ENCODE results near the gene USP37. TPM values are rescaled to one million over a fixed set of nuclear protein-coding genes. Genes with fewer than 3 reads are reported as not detected.

USP37 gene
- total and polyA plus RNA-seq, 2 of the 13 experiments (the other 11 are each of a cell fraction or from before 2014, with no cell fraction given), result 6.5 to 30.6 TPM

DNA sequence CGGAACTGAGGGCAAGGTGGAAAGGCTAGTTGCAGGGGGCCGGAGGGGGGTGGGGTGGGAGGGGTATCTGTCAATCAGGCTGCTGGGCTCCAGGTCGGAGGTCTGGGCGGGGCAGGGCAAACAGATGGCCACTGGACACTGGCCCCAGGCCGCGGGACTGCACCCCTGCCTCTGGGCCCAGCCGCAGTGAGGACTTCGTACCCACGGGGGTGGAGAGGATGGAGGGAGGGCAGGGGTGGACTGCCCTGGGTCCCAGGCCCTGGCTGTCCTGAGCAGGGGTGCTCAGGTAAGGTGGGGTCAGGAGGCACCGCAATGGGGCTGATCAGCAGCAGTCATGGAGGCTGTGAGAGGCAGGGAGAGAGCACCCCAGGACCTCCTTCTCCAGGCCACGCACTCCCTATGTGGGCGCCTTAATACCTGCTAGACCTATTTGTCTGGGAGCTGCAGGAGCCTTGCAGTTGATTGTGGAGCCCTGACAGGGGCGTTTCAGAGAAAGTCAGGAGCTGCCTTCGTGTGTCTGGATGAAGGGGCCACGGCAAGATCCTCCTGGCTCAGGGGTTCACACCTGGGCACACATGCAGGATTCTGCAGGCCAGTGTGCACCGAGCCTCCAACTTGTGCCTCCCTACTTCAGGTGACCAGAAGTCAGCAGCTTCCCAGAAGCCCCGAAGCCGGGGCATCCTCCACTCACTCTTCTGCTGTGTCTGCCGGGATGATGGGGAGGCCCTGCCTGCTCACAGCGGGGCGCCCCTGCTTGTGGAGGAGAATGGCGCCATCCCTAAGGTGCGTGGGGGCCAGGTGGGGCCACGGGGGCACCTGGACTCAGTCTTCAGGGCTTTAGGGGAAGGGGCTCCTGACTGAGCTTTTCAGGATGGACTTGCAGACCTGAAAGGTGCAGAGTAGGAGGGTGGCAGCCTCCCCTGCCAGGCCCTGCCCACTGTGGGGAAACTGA is 166.9 kb downstream of the USP37 start (continued):
- TF ChIP-seq, protein P1, sequence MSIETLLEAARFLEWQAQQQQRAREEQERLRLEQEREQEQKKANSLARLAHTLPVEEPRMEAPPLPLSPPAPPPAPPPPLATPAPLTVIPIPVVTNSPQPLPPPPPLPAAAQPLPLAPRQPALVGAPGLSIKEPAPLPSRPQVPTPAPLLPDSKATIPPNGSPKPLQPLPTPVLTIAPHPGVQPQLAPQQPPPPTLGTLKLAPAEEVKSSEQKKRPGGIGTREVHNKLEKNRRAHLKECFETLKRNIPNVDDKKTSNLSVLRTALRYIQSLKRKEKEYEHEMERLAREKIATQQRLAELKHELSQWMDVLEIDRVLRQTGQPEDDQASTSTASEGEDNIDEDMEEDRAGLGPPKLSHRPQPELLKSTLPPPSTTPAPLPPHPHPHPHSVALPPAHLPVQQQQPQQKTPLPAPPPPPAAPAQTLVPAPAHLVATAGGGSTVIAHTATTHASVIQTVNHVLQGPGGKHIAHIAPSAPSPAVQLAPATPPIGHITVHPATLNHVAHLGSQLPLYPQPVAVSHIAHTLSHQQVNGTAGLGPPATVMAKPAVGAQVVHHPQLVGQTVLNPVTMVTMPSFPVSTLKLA (IDR thresholded peaks at IDR 0.05), result no peak
- TF ChIP-seq MEIS1 (CRISPR knock-in tag; IDR thresholded peaks at IDR 0.05; ENCODE audit: borderline replicate concordance) (peak; percentile 98; the same call in 1 of the 2 replicates), ZNF550 (CRISPR knock-in tag; IDR thresholded peaks at IDR 0.05; ENCODE audit: borderline replicate concordance) (no peak), PCBP2 (optimal IDR thresholded peaks at IDR 0.05; ENCODE audit: low read depth, low read length, poor library complexity, severe bottlenecking) (no peak), ZNF143 (CRISPR knock-in tag; IDR thresholded peaks at IDR 0.05) (peak; percentile 1; the same call in 1 of the 2 replicates), ATF7-NPFF (CRISPR knock-in tag; IDR thresholded peaks at IDR 0.05; ENCODE audit: low read depth) (peak; percentile 64; the same call in 1 of the 2 replicates), NKX3-1 (CRISPR knock-in tag; IDR thresholded peaks at IDR 0.05) (no peak), CAMTA2 (CRISPR knock-in tag; IDR thresholded peaks at IDR 0.05; ENCODE audit: borderline replicate concordance) (no peak), ZNF441 (CRISPR knock-in tag; IDR thresholded peaks at IDR 0.05; ENCODE audit: borderline replicate concordance) (no peak; the same call in 1 of the 2 replicates), MIER3 (CRISPR knock-in tag; IDR thresholded peaks at IDR 0.05; ENCODE audit: borderline replicate concordance) (peak; percentile 97), ZNF501 (CRISPR knock-in tag; IDR thresholded peaks at IDR 0.05) (peak; percentile 93), ELF4 (CRISPR knock-in tag; IDR thresholded peaks at IDR 0.05; ENCODE audit: borderline replicate concordance) (no peak), ZSCAN29 (CRISPR knock-in tag; conservative IDR thresholded peaks at IDR 0.05) (peak; percentile 94; the same call in 1 of the 2 replicates)
- TF ChIP-seq, protein P2, sequence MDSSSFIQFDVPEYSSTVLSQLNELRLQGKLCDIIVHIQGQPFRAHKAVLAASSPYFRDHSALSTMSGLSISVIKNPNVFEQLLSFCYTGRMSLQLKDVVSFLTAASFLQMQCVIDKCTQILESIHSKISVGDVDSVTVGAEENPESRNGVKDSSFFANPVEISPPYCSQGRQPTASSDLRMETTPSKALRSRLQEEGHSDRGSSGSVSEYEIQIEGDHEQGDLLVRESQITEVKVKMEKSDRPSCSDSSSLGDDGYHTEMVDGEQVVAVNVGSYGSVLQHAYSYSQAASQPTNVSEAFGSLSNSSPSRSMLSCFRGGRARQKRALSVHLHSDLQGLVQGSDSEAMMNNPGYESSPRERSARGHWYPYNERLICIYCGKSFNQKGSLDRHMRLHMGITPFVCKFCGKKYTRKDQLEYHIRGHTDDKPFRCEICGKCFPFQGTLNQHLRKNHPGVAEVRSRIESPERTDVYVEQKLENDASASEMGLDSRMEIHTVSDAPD (CRISPR knock-in tag; IDR thresholded peaks at IDR 0.05), result peak; percentile 76; the same call in 1 of the 2 replicates
- TF ChIP-seq, protein P3, sequence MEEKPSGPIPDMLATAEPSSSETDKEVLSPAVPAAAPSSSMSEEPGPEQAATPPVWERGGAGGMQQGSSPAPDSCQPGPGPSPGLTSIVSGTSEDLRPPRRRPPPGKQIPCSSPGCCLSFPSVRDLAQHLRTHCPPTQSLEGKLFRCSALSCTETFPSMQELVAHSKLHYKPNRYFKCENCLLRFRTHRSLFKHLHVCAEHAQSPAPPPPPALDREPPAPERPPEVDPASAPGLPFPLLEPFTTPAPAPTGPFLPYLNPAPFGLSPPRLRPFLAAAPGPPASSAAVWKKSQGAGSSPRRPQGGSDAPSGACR (CRISPR knock-in tag; IDR thresholded peaks at IDR 0.05), result peak; percentile 93; the same call in 1 of the 2 replicates
- TF ChIP-seq, protein P4, sequence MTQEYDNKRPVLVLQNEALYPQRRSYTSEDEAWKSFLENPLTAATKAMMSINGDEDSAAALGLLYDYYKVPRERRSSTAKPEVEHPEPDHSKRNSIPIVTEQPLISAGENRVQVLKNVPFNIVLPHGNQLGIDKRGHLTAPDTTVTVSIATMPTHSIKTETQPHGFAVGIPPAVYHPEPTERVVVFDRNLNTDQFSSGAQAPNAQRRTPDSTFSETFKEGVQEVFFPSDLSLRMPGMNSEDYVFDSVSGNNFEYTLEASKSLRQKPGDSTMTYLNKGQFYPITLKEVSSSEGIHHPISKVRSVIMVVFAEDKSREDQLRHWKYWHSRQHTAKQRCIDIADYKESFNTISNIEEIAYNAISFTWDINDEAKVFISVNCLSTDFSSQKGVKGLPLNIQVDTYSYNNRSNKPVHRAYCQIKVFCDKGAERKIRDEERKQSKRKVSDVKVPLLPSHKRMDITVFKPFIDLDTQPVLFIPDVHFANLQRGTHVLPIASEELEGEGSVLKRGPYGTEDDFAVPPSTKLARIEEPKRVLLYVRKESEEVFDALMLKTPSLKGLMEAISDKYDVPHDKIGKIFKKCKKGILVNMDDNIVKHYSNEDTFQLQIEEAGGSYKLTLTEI (CRISPR knock-in tag; conservative IDR thresholded peaks at IDR 0.05), result no peak
- TF ChIP-seq, protein P5, sequence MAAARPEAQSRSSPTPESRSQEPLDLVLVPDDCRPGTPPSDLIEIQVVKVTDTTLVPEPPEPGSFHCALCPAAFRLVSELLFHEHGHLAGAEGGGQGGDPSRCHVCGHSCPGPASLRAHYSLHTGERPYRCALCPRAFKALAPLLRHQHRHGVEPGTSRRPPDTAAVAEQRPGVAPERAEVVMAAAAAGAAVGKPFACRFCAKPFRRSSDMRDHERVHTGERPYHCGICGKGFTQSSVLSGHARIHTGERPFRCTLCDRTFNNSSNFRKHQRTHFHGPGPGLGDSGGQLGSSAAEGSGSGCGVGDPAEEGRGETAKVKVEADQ (CRISPR knock-in tag; IDR thresholded peaks at IDR 0.05; ENCODE audit: borderline replicate concordance), result no peak
- TF ChIP-seq, protein P6, sequence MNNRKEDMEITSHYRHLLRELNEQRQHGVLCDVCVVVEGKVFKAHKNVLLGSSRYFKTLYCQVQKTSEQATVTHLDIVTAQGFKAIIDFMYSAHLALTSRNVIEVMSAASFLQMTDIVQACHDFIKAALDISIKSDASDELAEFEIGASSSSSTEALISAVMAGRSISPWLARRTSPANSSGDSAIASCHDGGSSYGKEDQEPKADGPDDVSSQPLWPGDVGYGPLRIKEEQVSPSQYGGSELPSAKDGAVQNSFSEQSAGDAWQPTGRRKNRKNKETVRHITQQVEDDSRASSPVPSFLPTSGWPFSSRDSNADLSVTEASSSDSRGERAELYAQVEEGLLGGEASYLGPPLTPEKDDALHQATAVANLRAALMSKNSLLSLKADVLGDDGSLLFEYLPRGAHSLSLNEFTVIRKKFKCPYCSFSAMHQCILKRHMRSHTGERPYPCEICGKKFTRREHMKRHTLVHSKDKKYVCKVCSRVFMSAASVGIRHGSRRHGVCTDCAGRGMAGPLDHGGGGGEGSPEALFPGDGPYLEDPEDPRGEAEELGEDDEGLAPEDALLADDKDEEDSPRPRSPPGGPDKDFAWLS (CRISPR knock-in tag; IDR thresholded peaks at IDR 0.05; ENCODE audit: borderline replicate concordance), result peak; percentile 94; the same call in 1 of the 2 replicates

Measured in HepG2 (cell line).